HL-60 (cell line): Measurements from ENCODE around the gene IGFL1.

Source experiments
- GABPA ChIP-seq: IDR thresholded peaks from 2 replicates; pipeline ENCODE4 v1.6.1; 2012; ENCODE audit warnings: low read depth
- POLR2AphosphoS5 ChIP-seq: IDR thresholded peaks from 2 replicates; pipeline ENCODE4 v1.6.1; 2012; ENCODE audit warnings: low read depth
- REST ChIP-seq: IDR thresholded peaks from 2 replicates; pipeline ENCODE4 v1.6.1; 2012; ENCODE audit warnings: low read depth; ENCODE audit not compliant: insufficient replicate concordance
- TF ChIP-seq, protein P1 (sequence below): IDR thresholded peaks from one replicate; pipeline ENCODE4 v1.5.1; 2011; ENCODE audit warnings: low read length, control low read depth, inconsistent platforms; ENCODE audit not compliant: insufficient read depth

DNA sequence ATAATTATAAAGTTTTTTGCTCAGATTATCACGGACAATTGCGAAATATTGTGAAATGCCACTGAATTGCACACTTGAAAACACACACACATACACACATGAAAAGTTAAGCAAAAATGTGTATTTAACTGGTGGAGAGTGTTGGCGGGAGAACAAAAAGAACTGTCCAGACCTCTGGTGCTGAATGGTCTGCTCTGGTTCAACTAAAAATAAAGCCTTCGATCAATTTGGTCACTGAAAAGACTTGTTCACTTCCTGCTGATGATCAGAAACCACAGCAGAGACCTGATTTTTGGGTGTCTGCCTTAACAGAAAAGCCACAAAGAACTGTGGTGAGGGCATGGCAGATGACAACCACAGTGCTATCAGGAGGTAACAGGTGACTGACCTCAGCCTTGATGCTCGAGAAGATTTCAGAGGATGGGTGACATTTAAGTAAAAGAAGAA is 4.0 kb upstream of the IGFL1 start:
- TF ChIP-seq POLR2AphosphoS5 (no peak), REST (peak; percentile 93), GABPA (no peak)
- TF ChIP-seq, protein P1, sequence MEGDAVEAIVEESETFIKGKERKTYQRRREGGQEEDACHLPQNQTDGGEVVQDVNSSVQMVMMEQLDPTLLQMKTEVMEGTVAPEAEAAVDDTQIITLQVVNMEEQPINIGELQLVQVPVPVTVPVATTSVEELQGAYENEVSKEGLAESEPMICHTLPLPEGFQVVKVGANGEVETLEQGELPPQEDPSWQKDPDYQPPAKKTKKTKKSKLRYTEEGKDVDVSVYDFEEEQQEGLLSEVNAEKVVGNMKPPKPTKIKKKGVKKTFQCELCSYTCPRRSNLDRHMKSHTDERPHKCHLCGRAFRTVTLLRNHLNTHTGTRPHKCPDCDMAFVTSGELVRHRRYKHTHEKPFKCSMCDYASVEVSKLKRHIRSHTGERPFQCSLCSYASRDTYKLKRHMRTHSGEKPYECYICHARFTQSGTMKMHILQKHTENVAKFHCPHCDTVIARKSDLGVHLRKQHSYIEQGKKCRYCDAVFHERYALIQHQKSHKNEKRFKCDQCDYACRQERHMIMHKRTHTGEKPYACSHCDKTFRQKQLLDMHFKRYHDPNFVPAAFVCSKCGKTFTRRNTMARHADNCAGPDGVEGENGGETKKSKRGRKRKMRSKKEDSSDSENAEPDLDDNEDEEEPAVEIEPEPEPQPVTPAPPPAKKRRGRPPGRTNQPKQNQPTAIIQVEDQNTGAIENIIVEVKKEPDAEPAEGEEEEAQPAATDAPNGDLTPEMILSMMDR = no peak
